Hypothalamus (tissue), 51 donors: ENCODE results near the gene WDR48.
A peak's percentile ranks its signal among the peaks of the same experiment; 100 is the strongest.

Source experiments
- DNase-seq, 51 donors: peaks; one replicate each; lab custom pipeline; 2025; lab: John Stamatoyannopoulos, UW

WDR48 gene

DNA sequence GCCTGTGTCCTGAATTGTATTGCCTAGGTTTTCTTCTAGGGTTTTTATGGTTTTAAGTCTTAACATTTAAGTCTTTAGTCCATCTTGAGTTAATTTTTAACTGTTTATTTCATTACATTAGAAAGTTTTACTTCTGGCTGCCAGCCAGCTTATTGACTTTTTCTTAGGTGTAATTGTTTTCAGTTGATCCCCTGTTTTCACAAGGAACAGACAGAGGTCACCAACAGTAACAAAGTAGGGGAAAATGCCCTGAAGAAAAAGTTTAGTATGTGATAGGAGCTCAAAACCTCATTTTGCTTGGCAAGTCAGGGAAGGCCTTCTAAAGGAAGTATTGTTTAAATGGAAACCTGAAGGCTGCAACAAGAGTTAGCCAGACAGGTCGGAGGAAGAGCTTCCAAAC, 10.4 kb downstream of the WDR48 start:
- no peak for DNase-seq

DNA sequence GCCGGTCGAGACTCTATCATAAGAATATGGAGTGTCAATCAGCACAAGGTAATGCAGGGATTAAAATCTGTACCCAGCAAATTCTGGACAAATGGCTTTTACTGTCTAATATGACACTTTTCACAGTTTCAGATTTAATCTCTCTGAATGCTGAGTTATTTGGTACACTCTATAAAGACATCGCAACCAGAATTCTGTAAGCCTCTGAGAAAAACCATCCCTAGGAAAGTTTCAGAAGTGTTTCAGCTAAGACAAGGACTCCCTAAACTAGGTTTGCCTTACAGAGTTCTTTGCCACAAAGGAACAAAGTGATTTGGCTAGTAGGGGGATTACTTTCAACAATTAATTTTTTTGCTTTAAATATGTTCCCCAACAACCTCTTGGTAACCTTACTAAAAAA, 11.3 kb downstream of the WDR48 start:
- no peak for DNase-seq

DNA sequence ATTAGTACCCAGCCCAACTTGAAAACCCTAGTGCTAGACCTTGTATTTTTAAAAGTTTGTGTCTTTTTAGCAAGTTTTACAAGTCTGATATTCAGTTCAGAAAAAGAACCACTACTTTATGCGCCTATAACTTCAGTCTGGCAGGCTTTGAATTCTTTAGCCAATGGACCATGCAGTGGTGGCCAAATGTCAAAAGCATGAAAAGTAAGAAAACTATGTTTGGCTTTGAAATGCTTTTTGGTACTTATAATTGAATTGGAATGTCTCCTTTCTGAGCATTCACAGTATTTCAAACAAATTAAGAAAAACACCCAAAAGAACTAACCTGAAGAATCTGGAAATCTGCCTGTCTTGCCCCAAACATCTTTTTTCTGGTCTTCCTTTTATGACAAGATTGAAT, 12.8 kb downstream of the WDR48 start:
- no peak for DNase-seq

DNA sequence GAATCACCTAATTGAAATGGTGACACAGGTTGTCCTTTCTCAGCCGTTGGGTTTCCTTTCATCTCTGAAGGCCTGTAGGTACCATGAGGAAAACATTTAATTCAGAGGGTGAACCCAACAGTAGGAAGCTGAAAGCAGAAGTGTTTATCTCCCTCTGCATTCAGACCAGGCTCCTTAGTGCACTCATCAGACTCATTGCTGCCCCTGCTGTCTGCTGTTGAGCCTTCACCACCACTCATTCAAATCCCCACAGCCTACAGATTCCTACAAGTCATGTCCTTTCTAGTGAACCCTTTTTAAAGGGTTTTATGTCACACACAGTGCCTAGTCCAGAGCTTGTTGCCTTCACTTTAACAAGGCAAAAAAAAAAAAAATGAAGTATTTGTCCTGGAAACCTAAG, 13.4 kb downstream of the WDR48 start:
- DNase-seq: peak in 17 of 51 donors; percentile 2 to 17 (median 5)

DNA sequence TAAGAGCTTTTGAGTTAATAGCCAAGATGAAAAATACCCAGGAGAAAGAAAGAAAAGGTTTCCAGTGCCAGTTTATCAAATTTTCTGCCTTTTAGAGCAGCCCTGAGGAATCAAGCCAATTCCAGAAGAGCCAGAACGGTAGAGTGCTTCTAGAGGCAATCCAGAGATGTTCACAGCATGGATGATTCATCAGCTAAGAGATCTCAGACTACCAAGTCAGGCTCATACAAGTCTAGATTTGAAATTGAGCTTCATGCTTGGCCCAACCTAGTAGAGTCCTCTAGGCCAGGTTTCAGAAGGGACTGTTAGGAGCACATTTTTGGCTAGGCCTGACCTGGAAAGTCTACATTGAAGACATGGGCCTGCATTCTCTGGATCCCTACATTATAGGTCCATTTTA, 15.5 kb downstream of the WDR48 start:
- no peak for DNase-seq

DNA sequence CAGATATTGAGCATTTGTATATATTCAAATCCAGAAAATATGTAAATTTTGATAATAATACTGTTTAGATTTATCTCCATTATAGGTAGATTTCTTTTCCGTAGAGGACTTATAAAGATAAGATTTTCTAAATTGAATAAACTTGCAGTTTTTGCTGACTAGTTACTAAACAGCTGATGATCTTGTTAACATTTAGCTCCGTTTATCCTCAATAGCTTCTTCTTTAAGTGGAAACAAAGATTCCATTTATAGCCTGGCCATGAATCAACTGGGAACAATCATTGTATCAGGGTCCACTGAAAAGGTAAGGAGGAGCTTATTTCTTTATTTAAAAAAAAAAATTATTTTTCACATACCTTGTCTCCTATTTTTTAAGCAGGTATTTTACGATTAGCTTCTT, 16.7 kb downstream of the WDR48 start:
- no peak for DNase-seq

DNA sequence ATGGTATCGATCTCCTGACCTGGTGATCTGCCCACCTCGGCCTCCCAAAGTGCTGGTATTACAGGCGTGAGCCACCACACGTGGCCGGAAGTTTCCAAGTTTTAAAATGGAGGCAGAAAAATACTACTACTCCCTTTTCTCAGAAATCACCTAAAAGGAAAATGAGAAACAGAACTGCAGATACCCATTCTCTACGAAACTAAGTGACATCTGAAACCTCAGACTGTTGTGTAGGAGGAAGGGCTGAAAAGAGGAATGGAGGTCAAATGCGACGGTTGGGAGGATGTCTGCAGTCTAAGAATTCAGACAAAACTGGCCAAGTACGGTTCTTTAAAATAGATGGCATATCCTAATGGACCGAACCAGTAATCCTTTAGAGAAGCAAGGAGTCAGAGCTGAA, 24.1 kb downstream of the WDR48 start:
- no peak for DNase-seq

DNA sequence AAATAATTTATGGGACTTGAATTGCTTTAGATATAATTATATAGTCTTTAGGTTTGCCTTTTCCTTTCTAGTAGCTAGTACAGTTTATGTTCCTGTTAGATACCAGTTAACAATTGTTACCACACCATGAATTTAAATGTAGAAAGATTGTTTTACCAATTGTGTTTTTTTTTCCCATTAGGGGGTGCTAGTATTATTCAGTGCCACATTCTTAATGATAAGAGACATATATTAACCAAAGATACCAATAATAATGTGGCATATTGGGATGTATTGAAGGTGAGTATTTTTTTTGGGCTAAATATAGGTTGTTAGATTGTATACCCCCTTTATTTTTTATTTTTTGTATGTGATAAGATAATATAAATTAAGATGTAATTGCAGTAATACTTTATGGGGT, 27.7 kb downstream of the WDR48 start:
- DNase-seq: no peak

DNA sequence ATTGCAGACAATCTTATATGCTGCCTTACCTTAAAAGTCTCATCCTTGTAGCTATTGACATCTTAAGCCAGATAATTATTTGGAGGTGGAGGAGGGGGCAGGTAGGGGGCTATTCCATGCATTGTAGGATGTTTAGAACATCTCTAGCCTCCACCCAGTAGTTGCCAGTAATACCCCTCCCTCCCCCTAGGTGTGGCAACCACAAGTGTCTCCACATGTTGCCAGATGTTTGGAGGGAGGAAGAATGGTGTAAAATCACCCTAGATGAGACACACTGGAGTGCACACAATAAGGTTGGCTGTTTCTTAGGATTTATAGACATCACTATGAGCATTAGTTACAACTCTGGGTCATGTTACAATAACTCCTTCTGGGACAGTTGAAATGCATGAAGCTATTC, 28.2 kb downstream of the WDR48 start:
- no peak for DNase-seq

DNA sequence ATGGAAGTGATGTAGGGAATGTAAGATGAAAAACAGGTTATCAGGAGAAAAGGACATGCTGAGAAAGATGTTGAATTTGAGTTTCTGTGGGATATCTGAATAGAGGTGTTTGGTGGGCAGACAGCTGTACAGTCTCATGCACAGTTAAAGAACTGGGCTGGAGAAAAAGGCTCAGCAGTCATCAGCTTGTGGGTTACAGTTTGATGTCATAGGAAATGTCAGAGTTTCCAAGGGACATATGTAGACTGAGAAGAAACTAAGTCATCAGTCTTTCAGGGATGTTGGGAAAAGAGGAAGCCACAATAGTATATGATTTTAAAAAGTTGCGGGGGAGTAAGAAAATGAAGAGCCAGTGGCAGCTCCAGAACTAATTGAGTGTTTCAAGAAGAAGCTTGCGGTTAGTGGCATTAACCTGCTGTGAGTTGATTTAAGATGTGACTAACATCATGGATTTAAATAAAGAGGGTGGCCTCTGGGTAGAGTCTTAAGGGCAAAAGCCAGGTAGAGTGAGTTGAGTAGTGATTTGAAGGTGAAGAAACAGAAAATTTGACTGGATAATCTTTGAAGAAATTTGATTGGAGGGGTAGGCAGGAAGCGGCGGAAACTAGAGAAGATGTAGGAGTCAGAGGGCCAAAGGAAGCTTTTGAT, 31.0 kb downstream of the WDR48 start:
- DNase-seq: no peak

DNA sequence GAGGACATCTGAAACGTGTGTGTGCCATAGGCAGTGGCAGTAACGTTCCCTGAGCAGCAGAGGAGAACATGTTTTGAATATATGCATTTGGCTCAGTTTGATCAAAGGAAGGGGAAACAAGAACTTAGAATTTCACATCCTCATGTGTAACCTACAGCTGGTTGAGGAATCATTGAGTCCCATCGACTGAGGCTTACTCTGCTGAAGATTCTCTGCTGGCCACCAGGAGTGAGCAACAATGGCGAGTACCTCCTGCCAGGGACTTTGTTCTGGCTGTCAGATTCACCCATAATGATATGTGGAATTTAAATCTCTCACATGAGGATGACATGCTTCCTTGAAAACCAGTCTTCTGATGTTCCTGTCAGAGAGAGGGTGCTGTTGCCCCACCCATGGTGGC, 34.3 kb downstream of the WDR48 start:
- DNase-seq: no peak

DNA sequence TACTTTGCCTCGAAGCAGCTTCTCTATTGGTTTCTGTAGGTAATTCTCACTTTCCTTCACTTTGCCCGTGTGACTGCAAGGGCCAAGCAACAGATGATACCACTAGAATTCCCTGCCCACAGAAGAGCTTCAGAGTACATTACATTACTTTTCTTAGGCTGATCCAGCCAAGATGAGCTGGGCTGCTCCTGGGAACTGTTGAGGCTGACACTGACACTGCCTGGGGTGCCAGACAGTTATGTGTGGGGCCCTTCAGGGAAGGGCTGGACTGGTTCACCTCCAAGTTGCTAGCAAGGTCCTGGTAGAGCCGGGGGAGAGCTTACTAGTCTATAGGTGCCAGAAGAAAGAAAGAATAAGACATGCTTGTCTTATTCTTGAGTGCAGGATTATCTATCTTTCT, 36.6 kb downstream of the WDR48 start:
- no peak for DNase-seq

DNA sequence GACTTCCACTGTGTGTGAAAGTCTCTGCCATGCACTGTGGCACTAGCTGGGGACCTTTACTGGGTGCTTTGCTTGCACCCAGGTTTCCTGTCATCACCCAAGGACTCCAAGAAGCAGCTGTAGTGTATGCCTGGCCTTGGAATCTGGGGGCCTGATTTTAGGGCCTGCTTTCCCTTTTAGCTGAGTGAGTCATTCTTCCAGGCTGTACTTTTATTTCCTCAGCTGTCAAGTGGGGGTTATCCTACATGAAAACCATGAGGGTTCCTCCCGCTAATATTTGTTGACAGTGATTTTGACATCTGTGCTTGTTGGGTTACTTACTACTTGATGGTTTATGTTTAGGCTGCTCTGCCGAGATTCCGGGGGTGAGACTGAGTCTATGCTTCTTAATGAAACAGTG, 37.1 kb downstream of the WDR48 start:
- DNase-seq: no peak

DNA sequence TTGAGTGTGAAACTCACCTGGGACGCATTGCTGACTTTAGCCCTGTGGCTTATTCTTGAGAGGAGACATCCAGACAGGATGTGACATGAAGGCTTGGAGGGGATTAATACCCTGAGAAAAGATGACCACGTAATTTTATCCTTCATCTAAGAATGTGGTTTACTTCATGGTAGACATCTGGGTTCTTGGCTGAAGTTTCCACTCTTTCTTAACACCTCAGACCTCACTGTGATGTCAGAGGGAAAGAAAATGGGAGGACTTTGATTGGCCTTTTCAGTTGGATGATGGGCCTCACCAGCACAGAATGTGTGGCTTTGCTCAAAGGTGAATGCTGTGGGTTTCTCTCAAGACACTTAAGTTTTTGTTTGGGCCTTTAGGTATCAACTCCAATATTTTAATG, 39.1 kb downstream of the WDR48 start:
- no peak for DNase-seq

DNA sequence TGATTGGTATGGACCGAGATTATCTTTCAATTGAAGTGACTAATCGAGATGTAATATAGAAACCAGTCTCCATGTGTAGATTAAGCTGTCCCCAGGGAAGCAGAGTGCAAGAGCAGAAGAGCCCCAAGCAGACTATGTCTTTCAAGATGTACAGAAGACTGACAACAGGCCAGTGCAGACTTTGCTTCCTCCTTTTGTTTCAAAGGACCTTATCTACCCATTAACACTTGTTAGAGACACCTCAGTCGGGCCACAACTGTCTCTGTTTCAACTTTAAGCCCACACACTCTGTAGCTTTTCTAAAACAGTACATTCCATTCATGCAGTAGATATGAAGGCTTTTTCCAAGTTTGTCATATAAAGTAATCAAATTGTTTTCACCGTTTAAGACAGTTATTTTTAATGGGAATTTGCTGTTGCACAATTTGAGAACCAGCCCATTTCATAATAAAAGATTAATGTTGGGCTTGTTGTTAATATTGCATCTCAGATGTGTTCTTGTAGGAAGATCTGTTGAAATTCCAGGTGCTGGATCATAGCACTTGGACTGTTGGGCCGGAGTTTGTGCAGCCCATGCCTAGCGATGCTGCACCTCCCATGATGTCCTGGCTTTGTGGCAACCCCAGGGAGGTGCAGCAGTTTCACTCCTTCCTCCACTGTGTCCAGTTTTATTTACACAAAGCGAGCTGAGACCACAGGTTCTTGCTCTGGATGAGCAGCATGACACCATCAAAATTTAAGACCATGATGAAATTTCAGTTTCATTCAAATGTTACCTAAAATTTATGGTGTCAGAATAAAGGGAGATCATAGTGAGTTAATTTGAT, 43.2 kb downstream of the WDR48 start:
- DNase-seq: no peak

DNA sequence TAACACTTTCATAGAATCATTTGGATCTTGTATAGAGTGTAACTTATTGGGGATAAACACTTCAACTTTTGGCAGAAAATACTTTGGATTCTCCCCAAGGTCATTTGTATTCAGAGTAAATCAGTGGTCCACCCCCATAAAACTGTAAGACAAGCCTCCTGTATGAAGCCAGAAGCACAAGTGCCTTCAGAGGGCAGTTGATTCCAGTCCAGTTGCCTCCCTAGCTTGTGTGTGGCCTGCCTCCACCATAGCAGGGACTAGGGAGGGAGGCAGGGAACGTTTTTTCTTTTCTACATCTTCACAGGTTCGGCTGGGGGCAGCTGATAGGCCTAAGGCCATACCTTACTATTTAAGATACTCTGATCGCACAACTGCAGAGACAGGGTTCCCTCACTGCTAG, 44.0 kb downstream of the WDR48 start:
- DNase-seq: no peak

DNA sequence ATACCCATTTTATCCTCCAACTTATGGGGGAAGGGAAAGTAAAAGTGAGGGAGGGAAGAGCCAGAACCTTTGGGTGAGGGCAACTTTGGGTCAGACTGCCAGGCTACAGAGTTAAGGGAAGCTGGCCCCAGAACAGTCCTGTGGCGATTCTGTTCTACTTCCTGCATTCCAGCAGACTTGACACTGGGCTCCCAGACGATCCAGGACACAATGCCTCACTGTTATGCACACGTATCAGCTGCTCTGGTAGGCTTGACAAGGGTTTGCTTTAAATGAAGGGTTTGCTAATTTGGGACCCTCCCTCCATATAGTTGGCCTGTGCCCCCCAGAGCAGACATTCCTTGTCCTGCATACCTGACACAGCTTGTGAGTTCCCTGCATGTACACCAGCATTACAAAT, 45.0 kb downstream of the WDR48 start:
- peak in 25 of 51 donors; percentile 14 to 73 (median 36) for DNase-seq

DNA sequence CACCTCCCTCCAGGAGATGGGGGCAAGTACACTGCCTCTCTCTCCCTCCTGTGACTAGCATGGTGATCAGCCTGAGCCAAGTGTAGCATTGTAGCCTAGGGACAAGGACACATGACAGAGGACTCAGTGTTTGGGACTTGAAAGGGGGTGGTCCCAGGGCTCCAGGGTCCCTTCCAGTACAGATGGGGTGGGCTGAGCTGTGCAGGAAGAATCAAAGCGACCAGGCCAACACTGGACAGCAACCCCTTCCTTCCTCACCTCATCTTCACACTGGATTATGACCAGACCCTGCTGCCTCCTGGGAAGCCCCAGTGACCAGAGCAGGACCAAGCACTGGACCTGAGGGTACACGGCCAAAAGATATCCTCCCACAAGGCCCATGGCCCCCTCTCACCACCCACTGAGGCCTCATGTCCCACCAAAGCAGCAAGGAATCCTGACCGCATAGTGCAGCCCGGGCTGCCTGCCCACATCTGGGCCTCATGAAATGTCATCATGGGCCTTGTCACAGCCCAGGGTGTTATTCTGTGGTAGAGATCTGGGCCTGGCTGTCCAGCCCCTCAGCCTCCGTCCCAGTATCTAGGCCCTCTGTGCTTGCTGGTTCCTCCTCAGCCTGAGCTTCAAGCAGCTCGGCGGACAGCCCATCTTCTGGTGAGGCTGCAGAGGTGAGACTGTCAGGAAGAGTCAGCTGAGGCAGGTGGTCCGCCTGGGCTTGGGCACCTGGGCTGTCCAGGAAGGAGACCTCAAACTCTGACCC, 46.1 kb downstream of the WDR48 start:
- peak in 1 of 51 donors; percentile 35 for DNase-seq

DNA sequence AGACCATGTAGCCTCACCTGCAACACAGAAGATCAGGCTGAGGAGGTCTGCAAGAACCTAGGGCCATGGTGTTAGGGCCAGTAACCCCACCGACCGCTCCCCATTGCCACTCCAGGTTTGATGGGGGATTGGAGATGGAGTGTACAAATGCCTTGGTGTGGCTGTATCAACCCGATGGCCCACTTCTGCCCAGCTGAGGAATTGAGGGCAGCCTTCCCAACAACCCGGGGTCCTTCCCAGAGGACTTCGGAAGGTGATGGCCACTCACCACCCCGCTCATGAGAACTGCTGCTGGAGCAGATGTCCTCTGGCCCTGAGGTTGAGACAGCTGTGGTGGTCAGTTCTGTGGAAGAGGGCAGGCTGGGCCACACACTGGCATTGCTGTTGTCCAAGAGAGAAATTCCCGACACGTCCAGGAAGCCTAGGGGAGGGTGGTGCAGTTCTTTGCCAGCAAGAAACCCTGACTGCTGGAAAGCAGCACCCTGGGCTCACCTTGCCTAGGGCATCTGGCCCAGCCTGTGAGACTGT, 46.7 kb downstream of the WDR48 start:
- DNase-seq: no peak

DNA sequence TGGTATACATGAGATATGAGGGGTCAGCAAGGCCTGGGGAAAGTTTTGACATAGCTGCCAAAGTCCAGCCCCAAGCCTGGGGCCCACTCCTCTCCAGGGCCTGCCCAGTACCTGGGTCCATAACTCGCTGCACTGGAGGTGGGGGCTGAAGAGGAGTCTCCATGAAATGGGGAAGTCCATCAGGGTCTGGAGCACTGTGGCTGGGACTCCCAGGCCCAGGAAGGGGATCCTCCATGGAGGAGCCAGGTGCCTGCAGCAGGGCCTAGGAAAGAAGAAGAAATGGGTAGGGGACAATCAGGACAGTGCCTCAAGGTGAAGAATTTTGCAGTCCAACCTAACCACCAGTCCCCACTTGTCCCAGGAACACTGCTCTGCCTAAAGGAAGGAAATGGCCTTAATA, 47.4 kb downstream of the WDR48 start:
- no peak for DNase-seq

DNA sequence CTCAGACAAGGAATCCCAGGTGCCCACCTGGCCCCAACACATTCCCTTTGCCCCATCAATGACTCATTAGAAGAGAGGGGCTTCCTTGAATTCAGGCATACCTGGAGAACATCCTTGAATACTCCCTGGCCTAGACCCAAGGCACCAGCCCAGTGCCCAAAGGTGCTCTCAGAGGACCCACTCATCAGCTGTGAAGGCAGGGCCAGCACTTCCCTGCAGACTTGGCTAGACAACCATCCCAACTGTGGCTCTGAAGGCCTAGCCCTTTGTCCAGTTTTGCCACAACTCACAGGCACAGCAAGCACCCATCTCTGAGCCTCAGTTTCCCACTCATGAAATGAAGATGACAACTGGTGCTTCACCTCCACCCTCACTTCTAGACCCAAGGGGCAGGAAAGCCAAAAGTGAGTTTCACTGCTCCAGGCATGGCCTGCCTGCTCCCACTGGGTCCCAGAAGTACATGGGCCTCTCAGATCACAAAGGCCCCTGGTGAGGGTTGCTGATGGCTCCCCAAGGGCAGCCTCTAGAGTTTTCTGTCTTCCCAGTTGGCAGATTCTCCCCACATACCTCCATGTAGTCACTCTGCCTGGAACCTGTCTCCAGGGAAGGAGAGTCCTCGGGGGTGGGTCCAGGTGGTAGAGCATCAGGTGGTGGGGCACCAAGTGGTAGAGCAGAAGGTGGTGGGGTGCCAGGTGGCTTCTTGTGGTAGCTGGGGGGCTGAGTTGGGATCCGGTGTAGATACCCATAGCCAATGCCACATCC, 48.1 kb downstream of the WDR48 start:
- no peak for DNase-seq
